GM13976 (cell line): Measurements from ENCODE around the gene FTMT.

Source experiments
- DNase-seq: peaks from one replicate; pipeline ENCODE4 v3.0.0; 2012; ENCODE audit warnings: low spot score
- CTCF ChIP-seq: IDR thresholded peaks from 2 replicates; pipeline ENCODE4 v1.5.1; 2012; ENCODE audit warnings: borderline replicate concordance, mild to moderate bottlenecking; ENCODE audit not compliant: insufficient read depth; ENCODE audit errors: extremely low read depth, missing control alignments, control extremely low read depth
- in situ Hi-C: fragments of 300-500 bp; cut with MboI; formaldehyde crosslinking; loops from one replicate; pipeline ENCODE4 v1.12.0; 2022; ENCODE audit warnings: low sequenced_read_pairs, mixed read lengths, inconsistent platforms; ENCODE audit not compliant: unreplicated experiment

FTMT gene

DNA sequence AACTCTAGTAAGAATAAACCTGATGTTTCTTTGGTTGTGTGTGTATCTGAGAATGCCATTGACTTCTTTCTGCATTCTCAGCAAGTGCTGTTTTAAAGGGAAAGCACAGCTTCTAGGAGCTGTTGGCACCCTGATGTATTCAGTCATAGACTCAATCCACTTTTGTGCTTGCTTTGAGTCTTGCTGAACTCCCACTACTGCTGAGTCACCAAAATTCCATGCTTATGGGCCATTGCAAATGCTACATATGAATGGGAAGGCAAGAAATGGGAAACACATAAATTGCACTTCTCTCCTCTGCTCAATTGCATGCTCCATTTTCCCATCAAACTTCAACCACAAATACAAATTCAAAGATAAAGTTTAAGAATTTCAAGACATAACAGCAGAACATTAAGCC lies 9.8 kb upstream of the FTMT start:
- DNase-seq = no peak
- in situ Hi-C loops = no loop called here
- no peak for TF ChIP-seq CTCF

GRCh38 chr5:121850272-121850671 lies 1.4 kb upstream of the FTMT start:
- in situ Hi-C loops = no loop called here
- no peak for DNase-seq
- TF ChIP-seq CTCF = no peak

GRCh38 chr5:121853850-121854249 lies 2.2 kb downstream of the FTMT start:
- in situ Hi-C loops = no loop called here
- TF ChIP-seq CTCF = no peak
- DNase-seq = no peak

- in situ Hi-C loops = no loop called here
- TF ChIP-seq CTCF = no peak
- no peak for DNase-seq
Measured at GRCh38 chr5:121862801-121863200, 11.1 kb downstream of the FTMT start.

- in situ Hi-C loops = no loop called here
- TF ChIP-seq CTCF = no peak
- no peak for DNase-seq
Measured at GRCh38 chr5:121863753-121864285, 12.1 kb downstream of the FTMT start.

DNA sequence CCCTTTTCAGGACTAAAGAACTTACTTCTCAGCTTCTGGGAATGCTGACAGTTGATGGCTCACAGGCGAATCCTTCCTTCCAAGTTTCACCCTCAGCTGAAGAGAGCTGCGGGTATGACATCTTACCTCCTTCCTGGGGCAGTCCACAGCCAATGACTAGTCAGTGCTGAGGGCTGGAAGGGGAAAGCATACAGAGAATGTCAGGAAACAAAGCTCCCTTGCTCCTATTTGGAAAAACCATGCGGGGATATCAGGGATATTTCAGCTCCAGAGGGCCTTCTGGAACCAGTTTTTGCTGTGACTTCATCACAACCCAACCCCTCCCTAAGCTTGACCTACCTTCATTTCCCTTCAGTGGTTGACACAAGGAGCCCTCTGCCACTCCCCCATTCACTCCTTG lies 15.7 kb downstream of the FTMT start:
- TF ChIP-seq CTCF = no peak
- no peak for DNase-seq
- in situ Hi-C loops = no loop called here

DNA sequence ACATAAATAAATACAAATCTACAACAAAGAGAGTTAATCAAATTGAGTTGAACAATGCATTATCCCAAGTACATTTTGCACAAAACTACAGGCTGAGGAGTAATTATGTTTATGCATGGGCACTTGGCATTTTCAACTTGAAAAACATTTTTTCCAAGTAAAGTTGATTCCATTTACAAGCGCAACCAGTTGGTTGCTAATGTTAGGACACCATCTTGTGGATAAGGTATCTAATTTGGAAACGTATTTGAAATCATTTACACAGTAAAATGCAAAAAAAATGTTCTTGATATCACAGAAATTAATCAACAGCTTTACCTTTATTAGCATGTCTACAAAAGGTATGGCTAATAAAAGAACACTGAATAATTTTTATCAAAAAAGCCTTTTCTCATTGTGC lies 18.8 kb downstream of the FTMT start:
- no peak for TF ChIP-seq CTCF
- in situ Hi-C loops = no loop called here
- no peak for DNase-seq
